Astrocyte (in vitro differentiated cells and primary cell): ENCODE results near the gene CACNA2D1.
"Not testable (repeated sequence)": the region's sequence is repeated elsewhere in the genome, so short reads cannot be mapped to it uniquely, and the experiment has no call there.

Experiments used
- CTCF ChIP-seq: IDR thresholded peaks from 2 replicates; pipeline ENCODE4 v1.5.1; 2011; ENCODE audit warnings: low read depth, mild to moderate bottlenecking, inconsistent platforms, low read length, moderate library complexity; ENCODE audit not compliant: insufficient read depth
- EZH2 ChIP-seq: IDR thresholded peaks from 2 replicates; pipeline ENCODE4 v1.6.1; 2012; ENCODE audit warnings: mild to moderate bottlenecking, low read length, inconsistent platforms; ENCODE audit not compliant: insufficient read depth

- not testable (repeated sequence) for TF ChIP-seq CTCF, EZH2
These were observed 57.0 kb downstream of the CACNA2D1 start for GRCh38 chr7:82386571-82386970.
